Activated T-cell treated with anti-CD3 and anti-CD28 coated beads, Interleukin-2, amount 50 U/mL, for 72 hours (primary cell): Measurements from ENCODE around the gene STX11. TPM values are rescaled to one million over a fixed set of nuclear protein-coding genes. Genes with fewer than 3 reads are reported as not detected.
A peak's percentile ranks its signal among the peaks of the same experiment; 100 is the strongest.
"Not testable (repeated sequence)": the region's sequence is repeated elsewhere in the genome, so short reads cannot be mapped to it uniquely, and the experiment has no call there.

ENCODE experiments used
- ATAC-seq, 2 donors: fragments of 150-1000 bp; cut with Tn5 transposase; replicated peaks in 1 of 2; 2 replicates each; pipeline ENCODE4 v1.10.0; 2021; ENCODE audit warnings: moderate library complexity in 2 of 2, mild to moderate bottlenecking in 1 of 2
- DNase-seq, 2 donors: peaks; one replicate each; pipeline ENCODE4 v3.0.0; 2021 to 2022; ENCODE audit warnings: mixed read lengths in 1 of 2
- H3K27ac Mint-ChIP-seq: one replicate; pipeline ENCODE4 v1.8.0; 2022; ENCODE audit warnings: mild to moderate bottlenecking, moderate library complexity, mixed read lengths
- H3K27me3 Mint-ChIP-seq: one replicate; pipeline ENCODE4 v1.8.0; 2022; ENCODE audit warnings: low read depth, mixed read lengths
- H3K36me3 Mint-ChIP-seq, 2 donors: one replicate each; pipeline ENCODE4 v1.8.0; 2022; ENCODE audit warnings: mixed read lengths in 2 of 2, mild to moderate bottlenecking in 1 of 2; ENCODE audit not compliant: insufficient read depth in 2 of 2
- H3K4me1 Mint-ChIP-seq: one replicate; pipeline ENCODE4 v1.8.0; 2022; ENCODE audit warnings: low read depth, mixed read lengths
- H3K4me3 Mint-ChIP-seq, 2 donors: one replicate each; pipeline ENCODE4 v1.8.0; 2022; ENCODE audit warnings: mild to moderate bottlenecking in 2 of 2, mixed read lengths in 2 of 2, moderate library complexity in 2 of 2
- H3K9me3 Mint-ChIP-seq, 2 donors: one replicate each; pipeline ENCODE4 v1.8.0; 2022; ENCODE audit warnings: mixed read lengths in 2 of 2
- total RNA-seq, 2 donors: library from RNA; stranded (reverse); gene quantifications; one replicate each; pipeline ENCODE4 v1.2.3, GENCODE V29; 2022

Gene STX11
- total RNA-seq, 2 donors from 2014 or later = 34.0 to 36.0 TPM

DNA sequence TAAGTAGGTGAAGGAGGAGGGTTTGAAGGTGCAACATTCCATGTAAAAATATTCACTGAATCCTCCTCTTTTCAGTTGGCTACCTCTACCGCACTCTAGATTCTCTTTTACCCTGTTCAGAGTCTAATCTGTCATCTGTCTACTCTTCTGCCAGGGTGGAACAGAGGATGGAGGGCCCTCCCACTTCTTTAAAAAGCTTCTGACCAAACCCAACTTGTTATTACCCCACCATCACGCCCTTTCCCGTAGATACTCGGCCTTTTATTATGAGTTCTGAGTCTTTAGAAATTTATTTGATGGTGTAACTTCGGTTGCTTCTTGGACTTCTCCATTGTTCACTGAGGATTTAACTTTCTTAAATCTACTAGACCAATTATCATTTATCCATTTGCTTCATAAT lies 11.7 kb downstream of the STX11 start:
- Mint-ChIP-seq H3K27ac (no peak overlapping the region), H3K27me3 (no peaks in the 10 kb centered on the region), H3K36me3 (peaks cover 6 to 21% of the 10 kb centered on the region in 2 donors), H3K4me3 (no peak overlapping the region), H3K4me1 (peaks cover 9% of the 10 kb centered on the region), H3K9me3 (no peaks in the 10 kb centered on the region)
- no peak for DNase-seq
- no peak for ATAC-seq

DNA sequence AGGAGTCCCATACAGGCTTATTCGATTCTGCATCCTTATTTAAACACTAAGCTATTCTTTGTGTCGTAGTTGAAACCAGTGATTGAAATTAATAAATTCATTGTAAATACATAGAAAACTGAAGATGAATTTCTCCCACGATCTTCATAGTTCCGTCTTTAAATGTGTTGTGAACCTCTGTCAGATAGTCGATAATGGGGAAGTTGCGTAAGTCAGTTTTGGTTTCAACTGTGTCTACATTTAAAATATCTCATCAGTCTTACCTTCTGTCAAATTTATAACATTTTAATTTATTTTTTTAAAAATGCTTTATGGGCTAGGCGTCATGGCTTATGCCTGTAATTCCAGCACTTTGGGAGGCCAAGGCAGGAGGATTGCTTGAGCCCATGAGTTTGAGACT lies 12.7 kb downstream of the STX11 start:
- Mint-ChIP-seq H3K27ac (no peak overlapping the region), H3K4me1 (peaks cover 6% of the 10 kb centered on the region), H3K27me3 (no peaks in the 10 kb centered on the region), H3K36me3 (peaks cover 3 to 23% of the 10 kb centered on the region in 2 donors), H3K4me3 (no peak overlapping the region), H3K9me3 (no peaks in the 10 kb centered on the region)
- ATAC-seq = no peak
- no peak for DNase-seq

DNA sequence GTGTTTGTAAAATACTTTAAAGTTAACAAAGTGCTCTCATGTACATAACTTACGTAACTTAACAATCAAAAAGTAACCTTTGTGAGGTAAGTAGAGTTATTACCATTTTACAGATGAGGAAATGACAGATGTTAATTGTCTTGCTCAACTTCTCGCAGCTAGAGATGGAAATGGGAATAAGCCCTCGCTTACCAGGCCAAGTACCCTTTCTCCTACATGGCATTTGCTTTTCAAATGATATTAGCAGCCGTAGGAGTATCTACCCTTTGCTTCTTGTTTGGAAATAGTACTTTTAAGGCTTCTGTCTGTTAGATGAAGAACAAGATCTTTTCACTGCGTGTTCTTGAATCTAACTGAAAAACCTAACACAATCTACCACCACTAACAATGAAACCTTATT lies 15.5 kb downstream of the STX11 start:
- no peak overlapping the region for H3K4me3 Mint-ChIP-seq
- no peaks in the 10 kb centered on the region for H3K27me3 Mint-ChIP-seq
- no peak overlapping the region for H3K27ac Mint-ChIP-seq
- DNase-seq (no peak), ATAC-seq (no peak)
- no peaks in the 10 kb centered on the region for H3K9me3 Mint-ChIP-seq
- H3K4me1 Mint-ChIP-seq = peaks cover 16% of the 10 kb centered on the region
- peaks cover 12 to 35% of the 10 kb centered on the region in 2 donors for H3K36me3 Mint-ChIP-seq

DNA sequence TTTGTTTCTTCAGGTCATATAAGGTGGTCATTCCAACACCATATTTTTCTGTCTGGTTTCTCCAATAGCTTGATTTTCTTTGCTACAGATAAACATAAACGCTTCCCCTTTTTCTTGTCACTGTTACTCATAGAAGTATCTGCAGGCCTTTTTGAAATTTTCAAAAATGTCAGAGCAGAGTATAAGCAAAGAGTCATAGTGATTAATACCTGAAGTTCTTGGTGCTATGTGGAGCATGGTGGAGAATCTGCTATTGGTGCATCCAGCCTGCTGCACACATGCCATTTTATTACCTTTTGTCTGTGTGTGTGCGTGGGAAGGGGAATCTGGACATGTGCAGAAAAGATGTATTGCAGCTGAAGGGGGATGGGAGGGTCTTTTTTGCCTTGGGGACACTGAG lies 19.7 kb downstream of the STX11 start:
- Mint-ChIP-seq H3K36me3 (peaks cover 18 to 32% of the 10 kb centered on the region in 2 donors), H3K27ac (no peak overlapping the region), H3K4me3 (no peak overlapping the region), H3K9me3 (no peaks in the 10 kb centered on the region), H3K27me3 (no peaks in the 10 kb centered on the region), H3K4me1 (peaks cover 10% of the 10 kb centered on the region)
- DNase-seq = no peak
- ATAC-seq = no peak

DNA sequence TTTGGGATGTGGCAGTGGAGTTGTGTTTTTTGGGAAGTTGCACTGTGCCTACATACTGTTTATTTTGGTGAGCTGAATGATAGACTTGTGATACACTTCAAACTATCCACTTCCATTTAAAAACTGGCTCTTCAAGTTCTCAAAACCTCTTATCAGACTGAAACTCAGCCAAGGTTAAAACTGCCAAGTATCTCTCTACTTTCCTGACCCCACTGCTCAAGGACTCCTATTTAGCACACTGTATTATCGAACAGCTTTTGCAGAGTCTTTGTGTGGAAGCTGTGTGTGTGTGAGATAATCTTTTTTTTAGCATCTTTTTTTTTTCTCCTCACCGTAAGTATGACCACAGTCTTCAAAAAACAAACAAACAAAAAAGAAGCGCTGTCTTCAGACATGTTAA lies 21.1 kb downstream of the STX11 start:
- ATAC-seq = no peak
- no peak for DNase-seq
- Mint-ChIP-seq H3K9me3 (no peaks in the 10 kb centered on the region), H3K27ac (no peak overlapping the region), H3K4me1 (peaks cover 21% of the 10 kb centered on the region), H3K4me3 (no peak overlapping the region), H3K36me3 (peaks cover 18 to 34% of the 10 kb centered on the region in 2 donors), H3K27me3 (no peaks in the 10 kb centered on the region)

DNA sequence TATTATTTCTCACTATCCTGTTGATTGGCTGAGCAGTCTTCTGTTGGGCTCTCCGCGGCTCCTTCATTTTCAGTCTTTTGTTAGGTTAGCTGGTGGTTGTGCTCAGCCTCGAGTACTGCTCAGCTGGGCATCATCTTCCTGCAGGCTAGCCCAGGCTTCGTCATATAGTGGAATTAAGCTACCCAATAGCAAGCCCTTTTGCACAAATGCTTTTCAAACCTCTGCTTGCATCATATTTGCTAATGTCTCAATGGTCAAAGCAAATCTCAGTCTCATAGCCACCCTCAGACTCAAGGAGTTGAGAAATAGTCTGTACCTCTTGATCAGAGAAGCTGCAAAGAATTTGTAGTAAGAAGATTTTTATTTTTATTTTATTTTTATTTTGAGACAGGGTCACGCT lies 23.7 kb downstream of the STX11 start:
- peaks cover 0 to 2% of the 10 kb centered on the region in 2 donors for H3K9me3 Mint-ChIP-seq
- no peaks in the 10 kb centered on the region for H3K27me3 Mint-ChIP-seq
- no peak overlapping the region for H3K4me3 Mint-ChIP-seq
- DNase-seq (no peak), ATAC-seq (no peak)
- H3K36me3 Mint-ChIP-seq = peaks cover 14 to 27% of the 10 kb centered on the region in 2 donors
- peaks cover 47% of the 10 kb centered on the region for H3K4me1 Mint-ChIP-seq
- no peak overlapping the region for H3K27ac Mint-ChIP-seq

DNA sequence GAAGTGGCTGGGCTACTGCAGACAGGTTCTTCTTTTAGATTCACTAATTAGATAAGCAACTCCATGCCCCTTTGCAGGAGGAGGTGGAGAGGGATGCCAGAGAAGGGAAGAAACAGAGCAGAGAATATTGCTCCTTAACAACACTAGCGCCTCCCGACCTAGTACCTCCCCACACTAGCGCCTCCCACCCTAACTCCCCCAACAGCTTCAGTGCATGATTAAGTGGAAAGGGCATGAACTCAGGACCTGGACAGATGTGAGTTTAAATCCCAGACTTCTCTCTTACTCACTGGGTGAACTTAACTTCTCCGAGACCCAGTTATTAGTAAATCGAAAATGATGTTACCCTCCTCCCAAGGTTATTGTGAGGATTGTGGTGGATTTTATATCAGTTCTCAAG lies 25.7 kb downstream of the STX11 start:
- H3K27ac Mint-ChIP-seq = no peak overlapping the region
- peaks cover 0 to 2% of the 10 kb centered on the region in 2 donors for H3K9me3 Mint-ChIP-seq
- H3K4me1 Mint-ChIP-seq = peaks cover 58% of the 10 kb centered on the region
- DNase-seq (no peak), ATAC-seq (no peak)
- no peaks in the 10 kb centered on the region for H3K27me3 Mint-ChIP-seq
- H3K4me3 Mint-ChIP-seq = no peak overlapping the region
- H3K36me3 Mint-ChIP-seq = peaks cover 5 to 26% of the 10 kb centered on the region in 2 donors

DNA sequence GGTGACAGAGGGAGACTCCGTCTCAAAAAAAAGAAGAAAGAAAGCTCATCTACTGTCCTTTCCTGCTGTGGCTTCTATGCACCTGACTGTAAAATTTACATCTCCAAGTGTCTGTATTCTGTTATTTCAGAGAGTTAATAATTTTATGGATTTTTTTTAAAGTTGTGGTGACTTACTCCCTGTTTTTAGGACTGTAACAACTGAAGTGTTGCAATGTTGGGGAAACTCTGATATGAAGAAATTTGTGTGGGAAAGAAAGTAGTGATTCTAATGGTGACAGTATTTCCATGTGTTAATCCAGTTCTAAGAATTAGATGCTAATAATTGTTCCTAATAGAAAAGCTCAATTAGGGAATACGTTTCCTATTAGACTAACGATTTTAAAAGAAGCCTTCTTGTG lies 27.4 kb downstream of the STX11 start:
- Mint-ChIP-seq H3K27ac (no peak overlapping the region), H3K27me3 (no peaks in the 10 kb centered on the region), H3K9me3 (peaks cover 1 to 2% of the 10 kb centered on the region in 2 donors), H3K36me3 (peaks cover 7 to 31% of the 10 kb centered on the region in 2 donors), H3K4me1 (peaks cover 72% of the 10 kb centered on the region), H3K4me3 (peak overlapping the region; percentile 70 to 79)
- DNase-seq (no peak), ATAC-seq (no peak)

DNA sequence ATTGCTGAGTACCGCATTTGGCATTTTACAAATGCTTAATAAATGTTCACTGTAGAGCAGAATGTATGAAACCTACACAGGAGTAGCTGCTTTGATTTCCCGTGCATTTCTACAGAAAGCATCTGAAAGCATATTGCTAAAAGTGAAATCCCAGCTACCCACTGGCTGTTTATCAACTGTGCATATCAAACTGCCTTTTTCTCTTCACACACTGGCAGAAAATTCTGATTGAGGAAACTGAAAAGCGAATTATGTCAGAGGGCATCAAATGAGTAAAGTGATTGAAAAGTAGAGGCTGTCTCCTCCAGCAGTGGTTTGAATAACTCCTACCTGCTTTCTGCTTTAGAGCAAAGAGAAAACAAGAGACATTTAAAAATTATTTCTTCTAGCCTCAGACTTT lies 28.0 kb downstream of the STX11 start:
- ATAC-seq (peak; percentile 82 to 83), DNase-seq (peak; percentile 22 to 31)
- peak overlapping the region; percentile 56 for H3K27ac Mint-ChIP-seq

DNA sequence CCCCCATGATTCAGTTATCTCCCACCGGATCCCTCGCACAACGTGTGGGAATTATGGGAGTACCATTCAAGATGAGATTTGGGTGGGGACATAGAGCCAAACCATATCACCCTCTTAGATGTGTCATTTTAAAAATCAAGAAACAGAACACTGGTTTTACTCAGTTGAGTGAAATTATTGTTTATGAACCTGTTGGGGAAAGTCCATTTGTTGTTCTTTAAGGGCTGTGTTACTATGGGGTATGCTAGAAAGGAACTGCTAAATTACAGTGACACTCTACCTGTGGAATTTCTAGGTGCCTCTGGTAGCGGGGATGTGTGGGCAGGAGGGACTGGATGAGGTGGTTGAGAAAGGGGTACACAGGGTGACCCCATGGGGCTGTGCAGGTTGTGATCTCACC lies 28.9 kb downstream of the STX11 start:
- Mint-ChIP-seq H3K27ac (no peak overlapping the region), H3K4me1 (peaks cover 84% of the 10 kb centered on the region), H3K4me3 (peak overlapping the region; percentile 70 to 79), H3K9me3 (peaks cover 1 to 2% of the 10 kb centered on the region in 2 donors), H3K36me3 (peaks cover 4 to 28% of the 10 kb centered on the region in 2 donors), H3K27me3 (no peaks in the 10 kb centered on the region)
- peak; percentile 10 to 14 for DNase-seq
- ATAC-seq = peak; percentile 59 to 61

More for the DNA sequence above, 28.0 kb downstream of the STX11 start:
- peaks cover 7 to 28% of the 10 kb centered on the region in 2 donors for H3K36me3 Mint-ChIP-seq
- no peaks in the 10 kb centered on the region for H3K27me3 Mint-ChIP-seq
- peak overlapping the region; percentile 70 to 79 for H3K4me3 Mint-ChIP-seq
- H3K9me3 Mint-ChIP-seq = peaks cover 1 to 2% of the 10 kb centered on the region in 2 donors
- peaks cover 78% of the 10 kb centered on the region for H3K4me1 Mint-ChIP-seq

DNA sequence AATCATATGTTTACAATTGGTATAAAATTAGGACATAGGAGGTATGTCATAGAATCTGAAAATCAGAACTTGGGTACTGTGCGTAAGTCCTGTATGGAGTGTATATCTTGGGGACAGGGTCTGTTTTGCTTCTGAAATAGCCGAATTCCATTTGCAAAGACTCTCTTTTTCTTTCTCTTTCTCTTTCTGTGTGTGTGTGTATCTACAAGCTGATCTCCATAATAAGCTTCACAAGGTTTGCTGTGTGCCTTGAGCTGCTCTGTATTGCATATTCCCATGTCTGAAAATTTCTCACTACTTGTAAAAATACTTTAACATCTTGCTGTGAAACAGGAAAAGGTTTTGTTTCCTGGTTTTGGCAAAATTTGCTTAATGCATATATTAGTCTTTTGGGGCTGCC lies 29.5 kb downstream of the STX11 start:
- Mint-ChIP-seq H3K4me1 (peaks cover 84% of the 10 kb centered on the region), H3K36me3 (peaks cover 4 to 28% of the 10 kb centered on the region in 2 donors), H3K4me3 (peak overlapping the region; percentile 14 to 38), H3K9me3 (peaks cover 1 to 2% of the 10 kb centered on the region in 2 donors), H3K27me3 (no peaks in the 10 kb centered on the region), H3K27ac (peak overlapping the region; percentile 2)
- no peak for ATAC-seq
- no peak for DNase-seq

DNA sequence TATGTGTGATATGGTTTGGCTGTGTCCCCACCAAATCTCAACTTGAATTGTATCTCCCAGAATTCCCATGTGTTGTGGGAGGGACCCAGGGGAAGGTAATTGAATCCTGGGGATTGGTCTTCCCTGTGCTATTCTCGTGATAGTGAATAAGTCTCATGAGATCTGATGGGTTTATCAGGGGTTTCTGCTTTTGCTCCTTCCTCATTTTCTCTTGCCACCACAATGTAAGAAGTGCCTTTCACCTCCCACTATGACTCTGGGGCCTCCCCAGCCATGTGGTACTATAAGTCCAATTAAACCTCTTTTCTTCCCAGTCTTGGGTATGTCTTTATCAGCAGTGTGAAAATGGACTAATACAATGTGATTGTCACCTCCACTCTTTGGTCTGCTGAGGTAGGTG lies 30.0 kb downstream of the STX11 start:
- ATAC-seq, H3K9me3 Mint-ChIP-seq, DNase-seq, H3K27ac Mint-ChIP-seq, H3K27me3 Mint-ChIP-seq: not testable (repeated sequence)
- H3K4me3 Mint-ChIP-seq = peak overlapping the region in 1 of 2 donors; percentile 38
- H3K36me3 Mint-ChIP-seq = peaks cover 4 to 28% of the 10 kb centered on the region in 2 donors
- H3K4me1 Mint-ChIP-seq = peaks cover 82% of the 10 kb centered on the region

DNA sequence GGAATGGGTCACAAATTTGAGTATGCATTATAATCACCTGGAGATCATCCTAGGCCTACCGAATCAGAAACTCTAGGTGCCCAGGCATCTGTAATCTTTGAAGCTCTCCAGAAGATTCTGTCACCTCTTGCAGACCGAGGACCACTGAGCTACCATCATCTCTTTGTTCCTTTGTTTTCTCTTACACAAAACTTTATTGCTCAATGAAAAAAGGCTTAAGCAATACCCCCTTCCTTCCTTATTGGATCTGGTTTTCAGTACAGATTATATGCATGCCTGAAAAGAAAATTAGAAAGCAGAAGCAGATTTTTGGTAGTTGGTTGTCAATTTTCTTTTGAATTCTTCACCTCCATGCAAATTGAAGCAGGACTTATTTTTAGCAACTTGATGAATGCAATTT lies 31.3 kb downstream of the STX11 start:
- Mint-ChIP-seq H3K4me1 (peaks cover 69% of the 10 kb centered on the region), H3K36me3 (peaks cover 6 to 30% of the 10 kb centered on the region in 2 donors)

DNA sequence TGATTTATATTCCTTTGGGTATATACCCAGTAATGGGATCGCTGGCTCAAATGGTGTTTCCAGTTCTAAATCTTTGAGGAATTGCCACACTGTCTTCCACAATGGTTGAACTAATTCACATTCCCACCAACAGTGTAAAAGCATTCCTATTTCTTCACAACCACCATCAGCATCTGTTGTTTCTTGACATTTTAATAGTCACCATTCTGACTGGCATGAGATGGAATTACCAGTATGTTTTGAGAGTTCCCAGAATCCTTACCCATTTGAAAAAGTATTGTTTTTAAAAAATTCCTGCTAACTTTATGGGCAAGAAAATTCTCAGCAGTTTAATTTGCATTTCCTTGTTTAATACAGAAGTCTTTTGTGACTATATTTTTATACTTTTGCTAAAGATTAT lies 33.9 kb downstream of the STX11 start:
- Mint-ChIP-seq H3K36me3 (peaks cover 11 to 42% of the 10 kb centered on the region in 2 donors), H3K4me1 (peaks cover 44% of the 10 kb centered on the region)
- ATAC-seq, H3K27ac Mint-ChIP-seq, H3K27me3 Mint-ChIP-seq, H3K9me3 Mint-ChIP-seq, H3K4me3 Mint-ChIP-seq, DNase-seq: not testable (repeated sequence)

More for the DNA sequence above, 31.3 kb downstream of the STX11 start:
- ATAC-seq = no peak
- H3K27me3 Mint-ChIP-seq = no peaks in the 10 kb centered on the region
- no peak overlapping the region for H3K27ac Mint-ChIP-seq
- no peak overlapping the region for H3K4me3 Mint-ChIP-seq
- peaks cover 1 to 2% of the 10 kb centered on the region in 2 donors for H3K9me3 Mint-ChIP-seq
- no peak for DNase-seq
